UCSD-AML1 (cell line): ENCODE results near the gene PRKCZ.

ENCODE experiments used
- DNase-seq: peaks from one replicate; lab custom pipeline; 2025; ENCODE audit not compliant: unreplicated experiment; lab: John Stamatoyannopoulos, UW

Gene PRKCZ

DNA sequence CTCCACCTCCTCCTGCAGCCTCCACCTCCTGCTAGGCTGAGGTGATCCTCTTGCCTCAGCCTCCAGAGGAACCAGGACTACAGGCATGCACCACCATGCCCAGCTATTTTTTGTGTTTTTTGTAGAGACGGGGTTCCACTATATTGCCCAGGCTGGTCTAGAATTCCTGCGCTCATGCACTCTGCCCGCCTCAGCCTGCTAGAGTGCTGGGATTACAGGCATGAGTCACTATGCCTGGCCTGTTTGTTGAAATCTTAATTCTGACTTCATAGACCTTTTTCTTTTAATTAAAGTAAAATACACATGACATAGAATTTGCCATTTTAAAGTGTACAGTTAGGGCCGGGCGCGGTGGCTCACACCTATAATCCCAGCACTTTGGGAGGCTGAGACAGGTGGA lies 101.7 kb downstream of the PRKCZ start:
- no peak for DNase-seq

DNA sequence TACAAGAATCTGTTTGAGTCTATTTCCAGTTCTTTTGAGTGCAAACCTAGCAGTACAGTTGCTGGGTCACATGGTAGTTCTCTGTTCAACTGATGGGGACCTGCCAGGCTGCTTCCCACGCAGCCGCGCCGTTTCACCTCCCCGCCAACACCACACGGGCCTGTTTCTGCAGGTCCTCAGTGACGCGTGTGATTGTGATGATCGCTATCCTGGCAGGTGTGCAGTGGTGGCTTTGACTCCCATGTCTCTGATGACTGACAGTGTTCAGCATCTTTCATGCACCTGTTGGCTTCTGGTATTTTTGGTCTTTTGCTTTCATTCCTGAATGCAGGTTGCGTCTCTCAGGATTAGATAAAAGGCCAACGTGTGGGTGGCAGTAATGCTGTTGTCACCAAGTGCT lies 102.7 kb downstream of the PRKCZ start:
- no peak for DNase-seq

DNA sequence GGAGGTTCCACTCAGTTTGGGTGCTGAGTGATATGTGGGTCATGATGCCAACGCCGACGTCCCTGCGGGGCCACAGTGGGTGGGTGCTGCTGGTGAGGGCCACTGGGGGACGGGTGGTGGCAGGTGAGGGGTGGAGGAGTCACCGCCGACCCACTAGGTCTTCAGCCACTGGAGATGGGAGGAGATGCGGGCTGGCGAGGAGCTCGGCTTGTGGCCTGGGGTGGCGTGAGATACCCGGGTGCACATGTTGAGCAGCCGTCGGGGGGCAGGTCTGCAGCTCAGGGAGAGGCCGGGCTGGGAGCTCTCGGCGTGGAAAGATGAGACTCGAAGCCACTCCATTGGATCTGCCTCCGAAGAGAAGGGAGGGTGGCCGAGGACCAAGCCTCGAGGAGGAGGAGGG lies 103.8 kb downstream of the PRKCZ start:
- no peak for DNase-seq

DNA sequence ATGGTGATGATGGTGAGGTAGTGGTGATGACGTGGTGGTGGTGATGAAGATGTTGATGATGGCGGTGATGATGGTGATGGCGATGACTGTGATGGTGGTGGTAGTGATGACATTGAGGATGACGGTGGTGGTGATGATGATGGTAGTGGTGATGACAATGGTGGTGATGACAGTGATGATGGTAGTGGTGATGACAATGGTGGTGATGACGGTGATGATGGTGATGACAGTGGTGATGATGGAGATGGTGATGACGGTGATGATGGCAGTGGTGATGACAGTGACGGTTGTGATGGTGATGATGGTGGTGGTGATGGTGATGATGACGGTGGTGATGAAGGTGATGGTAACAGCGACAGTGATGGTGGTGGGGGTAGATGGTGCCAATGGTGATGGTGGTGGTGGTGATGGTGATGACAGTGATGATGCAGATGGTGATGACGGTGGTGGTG lies 105.0 kb downstream of the PRKCZ start:
- DNase-seq: no peak

DNA sequence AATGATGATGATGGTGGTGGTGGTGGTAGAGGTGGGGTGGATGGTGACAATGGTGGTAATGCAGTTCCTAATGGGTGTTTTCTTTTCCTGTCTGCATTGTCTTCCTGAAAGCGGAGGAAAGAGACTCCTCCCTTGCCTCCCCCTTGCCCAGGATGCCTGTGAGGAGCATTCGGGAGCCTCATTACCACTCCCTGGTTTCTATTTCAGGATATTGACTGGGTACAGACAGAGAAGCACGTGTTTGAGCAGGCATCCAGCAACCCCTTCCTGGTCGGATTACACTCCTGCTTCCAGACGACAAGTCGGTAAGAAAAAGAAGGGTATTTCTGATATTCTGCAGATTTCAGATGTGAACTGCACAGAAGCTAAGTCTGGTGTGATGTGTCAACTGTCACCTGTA lies 105.6 kb downstream of the PRKCZ start:
- no peak for DNase-seq

DNA sequence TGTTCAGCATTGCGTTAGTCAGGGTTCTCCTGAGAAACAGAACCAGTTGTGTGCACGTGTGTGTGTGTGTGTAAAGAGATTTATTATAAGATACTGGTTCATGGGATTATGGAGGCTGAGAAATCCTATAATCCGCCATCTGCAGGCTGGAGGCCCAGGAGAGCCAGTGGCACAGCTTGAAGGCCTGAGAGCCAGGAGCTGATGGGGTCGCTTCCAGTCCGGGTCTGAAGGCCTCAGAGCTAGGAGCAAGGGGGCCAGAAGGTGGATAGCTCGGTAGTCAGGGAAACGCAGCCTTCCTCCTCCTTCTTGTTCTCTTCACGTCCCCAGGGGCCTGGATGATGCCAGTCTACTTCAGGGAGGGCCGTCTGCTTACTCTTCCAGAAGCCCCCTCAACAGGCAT lies 106.7 kb downstream of the PRKCZ start:
- no peak for DNase-seq

DNA sequence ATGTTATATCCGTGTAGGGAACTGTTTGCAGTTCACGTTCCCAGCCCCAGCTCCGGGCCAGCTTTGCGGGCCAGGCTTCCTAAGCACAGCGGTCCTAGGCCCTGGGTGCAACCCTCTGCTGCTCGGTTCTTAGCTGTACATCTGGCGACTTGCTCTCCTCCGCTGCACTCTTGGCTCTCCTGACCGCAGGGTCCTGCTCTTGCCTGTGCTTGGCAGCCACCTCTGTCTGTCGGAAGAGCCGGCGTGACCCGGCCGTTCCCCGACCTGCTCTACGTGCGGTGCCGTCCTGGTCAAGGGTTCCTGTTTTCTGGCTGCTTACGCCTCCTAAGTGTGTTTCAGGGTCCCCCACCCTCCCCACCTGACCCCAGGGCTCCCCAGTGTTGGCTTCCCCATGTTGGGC lies 107.6 kb downstream of the PRKCZ start:
- no peak for DNase-seq

DNA sequence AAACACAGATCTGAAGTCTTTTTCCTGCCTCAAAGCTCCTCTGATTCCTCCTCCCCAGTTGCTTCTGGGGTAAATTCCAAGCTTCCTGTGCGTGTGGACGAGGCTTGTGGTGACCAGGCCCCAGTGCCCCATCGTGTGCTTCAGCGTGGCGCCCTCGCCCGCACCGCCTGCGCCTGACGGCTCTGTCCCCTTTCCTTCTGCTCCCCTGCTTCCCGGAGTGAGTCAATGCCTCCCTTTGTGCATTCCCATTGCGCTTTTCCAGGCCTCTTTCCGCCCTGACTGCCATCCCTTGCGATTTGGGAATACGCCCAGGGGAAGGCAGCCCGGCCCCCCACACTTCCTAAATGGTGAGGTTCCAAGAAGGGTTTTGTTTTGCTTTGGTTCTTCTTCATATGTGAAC lies 108.1 kb downstream of the PRKCZ start:
- no peak for DNase-seq

DNA sequence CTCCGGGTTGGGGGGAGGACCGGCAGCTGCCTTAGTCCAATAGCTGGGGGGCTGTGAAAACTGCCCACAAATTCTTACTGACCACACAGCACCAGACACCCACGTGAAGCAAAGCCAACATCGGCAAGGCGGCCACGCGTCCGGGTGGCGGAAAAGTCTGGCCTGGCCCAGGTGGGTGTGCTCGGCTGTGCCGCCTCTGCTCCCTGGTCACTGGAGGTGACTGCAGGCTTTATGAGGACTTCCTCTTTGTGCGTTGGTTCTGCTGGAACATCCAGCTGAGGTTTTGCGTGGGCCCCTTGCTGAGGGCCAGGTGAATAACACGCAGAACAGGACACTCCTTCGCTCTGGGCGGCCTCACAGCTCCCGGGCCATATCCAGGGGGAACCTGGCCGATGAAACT lies 108.9 kb downstream of the PRKCZ start:
- no peak for DNase-seq

DNA sequence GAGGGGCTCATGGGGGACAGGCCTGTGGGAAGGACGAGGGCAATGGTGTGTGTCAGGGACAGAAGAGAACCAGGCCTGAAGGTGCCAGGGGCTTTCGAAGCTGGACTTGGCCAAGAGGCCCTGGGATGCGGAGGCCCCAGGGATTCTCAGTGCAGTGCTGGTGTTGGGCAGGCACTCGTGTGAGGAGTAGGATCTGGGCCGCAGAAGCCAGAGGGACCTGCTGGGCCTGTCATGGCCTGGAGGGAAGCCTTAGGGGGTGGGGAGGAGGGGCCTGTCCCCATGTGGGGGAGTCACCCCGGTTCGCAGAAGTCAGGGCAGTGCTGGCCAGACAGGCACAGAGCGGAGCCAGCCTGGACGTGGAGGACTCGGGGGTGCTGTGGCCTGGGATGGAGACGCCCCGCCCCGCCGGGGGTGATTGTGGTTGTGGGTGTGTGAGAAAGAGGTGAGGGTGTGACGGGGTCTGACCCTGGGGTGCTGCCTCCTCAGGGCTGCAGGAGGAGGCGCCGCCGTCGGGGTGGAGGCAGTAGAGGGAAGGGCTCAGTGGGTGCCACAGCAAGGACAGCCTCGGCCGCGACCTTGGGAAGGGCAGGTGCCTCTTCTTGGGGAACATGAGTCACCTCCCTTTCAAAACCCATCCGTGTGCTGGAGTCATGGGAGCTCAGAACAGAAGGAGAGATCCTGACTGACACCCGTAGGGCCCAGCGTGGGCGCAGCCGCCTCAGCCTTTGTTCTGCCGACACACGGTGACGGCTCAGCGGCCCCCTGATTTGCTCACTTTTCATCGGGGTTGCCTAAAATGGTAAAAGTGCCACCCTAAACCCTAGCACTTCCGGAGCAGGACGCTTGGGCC lies 110.5 kb downstream of the PRKCZ start:
- DNase-seq: no peak

DNA sequence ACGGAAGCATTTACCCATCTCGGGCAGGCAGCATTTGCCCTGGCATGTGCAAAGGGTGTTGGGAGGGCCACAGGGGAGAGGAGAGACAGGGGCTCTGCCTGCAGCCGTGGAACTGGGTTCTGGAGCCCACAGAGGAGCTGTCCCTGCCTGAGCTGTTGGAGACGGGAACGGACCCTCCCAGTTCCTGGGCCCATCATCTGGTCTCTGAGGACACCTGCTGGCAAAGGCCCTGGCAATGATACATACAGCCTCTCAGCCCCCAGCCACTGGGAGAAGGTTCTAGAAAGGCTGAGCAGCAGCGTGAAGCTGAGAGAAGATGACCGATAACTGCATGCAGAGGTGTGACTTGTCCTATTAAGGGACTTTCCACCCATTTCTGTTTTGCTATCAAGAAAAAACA lies 113.0 kb downstream of the PRKCZ start:
- no peak for DNase-seq

DNA sequence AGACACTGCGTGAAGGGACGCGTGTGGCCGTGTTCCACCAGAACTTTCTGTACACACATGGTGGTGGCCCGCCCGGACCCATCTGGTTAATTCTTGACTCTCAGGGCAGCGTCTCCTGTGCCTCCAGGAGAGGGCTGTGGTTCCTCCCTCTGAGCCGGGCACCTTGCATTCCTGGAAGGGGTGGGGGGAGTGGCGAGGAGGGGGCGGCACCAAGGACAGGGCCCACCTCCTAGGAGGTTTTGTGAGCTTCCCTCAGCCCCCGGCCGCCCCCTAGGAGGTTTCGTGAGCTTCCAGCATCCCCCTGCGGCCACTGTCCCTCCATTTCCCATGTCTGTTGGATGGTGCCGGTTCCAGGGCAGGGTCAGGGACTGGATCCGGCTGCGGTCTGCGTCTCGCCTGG lies 115.4 kb downstream of the PRKCZ start:
- DNase-seq: no peak

DNA sequence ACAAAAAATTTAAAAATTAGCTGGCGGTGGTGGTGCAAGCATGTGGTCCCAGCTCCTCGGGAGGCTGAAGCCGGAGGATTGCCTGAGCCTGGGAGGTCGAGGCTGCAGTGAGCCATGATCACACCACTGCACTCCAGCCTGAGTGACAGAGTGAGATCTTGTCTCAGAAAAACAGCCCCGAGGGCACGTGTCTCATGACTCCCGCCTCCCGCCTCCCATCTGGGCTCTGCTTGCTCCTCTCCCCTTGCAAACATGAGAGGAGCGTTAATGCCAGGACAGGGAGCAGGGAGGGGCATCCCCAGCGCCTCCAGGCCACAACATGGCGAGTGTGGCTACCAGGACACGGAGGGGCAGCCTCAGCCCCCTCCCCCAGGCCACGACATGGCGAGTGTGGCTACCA lies 116.0 kb downstream of the PRKCZ start:
- no peak for DNase-seq

DNA sequence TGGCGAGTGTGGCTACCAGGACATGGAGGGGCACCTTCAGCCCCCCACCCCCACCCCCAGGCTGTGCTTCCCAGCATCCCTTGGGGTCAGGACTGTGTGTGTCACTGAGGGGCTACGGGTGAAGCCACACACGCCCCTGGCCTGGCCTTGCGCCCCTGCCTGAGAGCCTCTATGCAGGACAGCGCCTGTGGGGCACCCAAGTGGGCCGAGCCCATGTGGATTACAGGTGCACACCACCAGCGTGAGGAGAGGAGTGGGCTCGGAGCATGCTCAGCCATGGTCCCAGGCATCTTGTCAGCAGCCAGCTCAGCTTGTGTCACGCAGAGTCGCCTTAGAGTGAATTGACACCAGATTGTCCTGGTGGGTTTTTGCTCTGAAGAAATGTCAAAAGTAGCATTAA lies 116.5 kb downstream of the PRKCZ start:
- DNase-seq: no peak

DNA sequence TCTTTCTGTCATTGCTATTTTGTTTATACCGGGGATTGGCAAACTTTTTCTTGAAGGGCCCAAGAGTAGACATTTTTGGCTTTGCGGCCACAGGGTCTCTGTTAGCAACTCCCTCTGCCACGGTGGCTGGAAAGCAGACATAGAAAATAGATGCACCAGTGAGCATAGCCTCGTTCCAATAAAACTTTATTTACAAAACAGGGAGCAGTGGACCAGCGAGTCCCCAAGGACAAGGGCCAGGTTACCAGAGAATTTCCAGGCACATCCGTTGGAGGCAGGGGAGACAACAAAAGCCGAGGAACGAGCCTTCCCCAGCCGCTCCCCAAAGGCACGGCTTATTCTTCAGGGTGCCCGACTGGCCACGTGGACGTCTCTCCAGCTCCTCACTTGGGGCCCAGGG lies 117.9 kb downstream of the PRKCZ start:
- no peak for DNase-seq

DNA sequence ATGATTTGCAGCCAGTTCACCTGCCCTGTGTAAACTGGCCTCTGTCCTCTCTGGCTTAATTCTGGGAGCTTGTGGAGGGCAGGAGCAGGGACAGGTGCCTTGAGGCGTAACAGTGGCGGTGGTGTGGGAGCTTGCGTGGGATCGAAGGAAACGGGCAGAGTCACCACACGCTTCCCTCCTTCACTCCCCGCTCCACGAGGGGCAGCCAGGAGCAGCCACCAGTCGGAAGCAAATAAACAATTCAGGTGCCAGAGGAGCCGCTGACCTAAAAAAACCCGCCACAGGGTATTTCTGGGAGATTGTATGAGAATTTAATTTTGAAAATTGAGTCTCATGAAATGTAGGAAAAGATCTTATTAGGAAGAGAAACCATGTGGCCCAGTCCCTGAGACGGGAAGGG lies 118.3 kb downstream of the PRKCZ start:
- DNase-seq: no peak

DNA sequence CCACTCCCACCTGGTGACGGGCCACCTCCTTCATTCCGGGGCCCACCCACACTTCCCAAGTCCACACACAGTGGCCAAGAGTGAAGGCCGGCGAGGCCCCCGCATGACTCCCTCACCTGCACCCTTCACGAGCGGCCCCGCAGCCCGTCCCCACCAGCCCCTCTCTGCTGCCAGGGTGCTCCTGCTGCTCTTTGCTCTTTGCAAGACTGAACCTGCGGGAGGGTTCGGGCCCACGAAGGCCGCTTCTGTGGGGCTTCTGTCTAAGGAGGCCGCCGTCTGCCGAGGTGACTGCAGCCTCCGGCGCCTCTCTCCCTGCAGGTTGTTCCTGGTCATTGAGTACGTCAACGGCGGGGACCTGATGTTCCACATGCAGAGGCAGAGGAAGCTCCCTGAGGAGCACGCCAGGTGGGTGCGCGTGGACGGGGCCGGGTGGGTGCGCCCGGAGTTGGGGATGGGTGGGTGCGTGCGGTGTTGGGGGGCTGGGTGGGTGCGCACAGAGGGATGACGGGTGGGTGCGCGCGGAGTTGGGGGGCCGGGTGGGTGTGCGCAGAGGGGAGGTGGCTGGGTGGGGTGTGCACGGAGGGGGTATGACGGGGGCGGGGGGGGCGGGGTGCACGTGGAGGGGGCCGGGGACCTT lies 119.1 kb downstream of the PRKCZ start:
- DNase-seq: no peak

DNA sequence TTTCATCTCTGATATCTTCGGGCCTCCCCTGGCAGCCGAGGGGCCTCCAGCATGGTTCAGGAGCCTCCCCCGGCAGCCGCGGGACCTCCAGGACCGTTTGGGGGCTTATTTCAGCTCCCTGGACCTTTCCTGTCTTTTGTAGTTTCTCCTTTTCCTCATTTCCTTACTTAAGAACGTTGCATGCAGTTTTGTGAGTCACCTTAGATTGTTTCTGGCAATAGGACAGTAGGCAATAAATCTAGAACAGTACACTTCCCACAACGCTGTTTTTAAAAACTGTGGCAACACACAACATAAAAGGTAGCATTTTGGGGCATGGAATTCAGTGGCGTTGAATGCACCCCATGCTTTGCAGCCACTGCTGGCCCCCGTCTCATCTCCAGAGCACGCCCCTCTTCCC lies 120.0 kb downstream of the PRKCZ start:
- DNase-seq: no peak

DNA sequence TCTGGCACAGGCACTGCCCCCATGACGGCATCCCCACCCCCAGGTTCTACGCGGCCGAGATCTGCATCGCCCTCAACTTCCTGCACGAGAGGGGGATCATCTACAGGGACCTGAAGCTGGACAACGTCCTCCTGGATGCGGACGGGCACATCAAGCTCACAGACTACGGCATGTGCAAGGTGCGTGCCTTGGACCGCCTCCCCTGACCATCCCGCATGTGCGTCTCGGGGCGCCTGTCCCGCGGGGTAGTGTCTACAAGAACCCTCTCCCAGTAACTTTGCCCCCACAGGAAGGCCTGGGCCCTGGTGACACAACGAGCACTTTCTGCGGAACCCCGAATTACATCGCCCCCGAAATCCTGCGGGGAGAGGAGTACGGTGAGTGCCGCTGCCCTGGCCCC lies 121.8 kb downstream of the PRKCZ start:
- DNase-seq: no peak

DNA sequence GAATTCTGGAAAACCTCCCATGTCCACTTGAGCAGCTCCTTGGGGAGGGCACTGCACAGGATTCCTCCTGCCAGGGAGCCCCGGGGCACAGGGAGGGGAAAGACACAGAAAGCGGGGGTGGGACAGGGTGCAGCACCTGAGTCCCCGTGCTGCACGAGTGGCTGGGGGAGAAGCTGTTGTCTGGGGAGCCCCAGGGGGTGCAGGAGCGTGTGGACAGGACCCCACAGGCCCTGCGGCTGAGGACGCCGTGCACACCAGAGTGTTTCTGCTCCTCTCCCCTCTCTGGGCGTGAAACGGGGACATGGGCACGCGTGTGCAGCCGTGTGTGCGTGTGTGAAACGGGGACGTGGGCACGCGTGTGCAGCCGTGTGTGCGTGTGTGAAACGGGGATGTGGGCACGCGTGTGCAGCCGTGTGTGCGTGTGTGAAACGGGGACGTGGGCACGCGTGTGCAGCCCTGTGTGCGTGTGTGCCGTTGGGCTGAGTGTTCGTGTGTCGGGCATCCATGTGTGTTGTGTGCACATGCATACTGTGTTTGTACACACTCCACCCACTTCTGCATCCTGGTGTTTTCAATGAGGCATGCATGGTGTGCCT lies 122.4 kb downstream of the PRKCZ start:
- DNase-seq: no peak

DNA sequence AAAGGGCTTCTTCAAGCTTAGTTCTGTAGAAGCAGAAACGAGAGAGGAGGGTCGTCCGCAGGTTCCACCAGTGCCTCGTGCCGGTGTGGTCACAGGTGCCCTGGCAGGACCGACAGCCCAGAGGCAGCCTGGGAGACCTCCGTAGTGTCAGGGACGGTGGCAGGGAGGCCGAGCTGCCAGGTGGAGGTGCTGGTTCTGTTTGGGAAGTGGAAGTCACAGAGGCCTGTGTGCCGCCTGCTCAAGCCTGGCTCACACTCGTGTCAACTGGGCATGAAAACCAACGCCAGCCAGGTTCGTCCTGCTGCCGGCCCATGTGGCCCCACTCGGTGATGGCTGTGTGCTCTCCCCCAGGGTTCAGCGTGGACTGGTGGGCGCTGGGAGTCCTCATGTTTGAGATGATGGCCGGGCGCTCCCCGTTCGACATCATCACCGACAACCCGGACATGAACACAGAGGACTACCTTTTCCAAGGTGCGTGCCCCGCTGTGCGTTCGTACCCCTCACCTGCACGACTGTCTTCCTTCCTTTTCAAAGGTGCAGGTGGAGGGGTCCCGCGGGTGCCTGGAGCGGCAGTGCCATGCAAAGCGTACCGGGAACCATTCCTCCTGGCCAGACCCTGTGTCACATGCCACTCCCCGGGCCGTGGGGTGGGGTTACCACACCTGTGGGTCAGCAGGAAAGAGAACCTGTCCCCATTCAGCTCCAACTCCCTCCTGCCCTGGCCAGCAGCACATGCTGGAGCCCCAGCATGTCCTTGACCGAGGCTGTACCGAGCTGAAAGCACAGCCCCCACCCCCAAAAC lies 123.5 kb downstream of the PRKCZ start:
- DNase-seq: no peak
